Measurements from ENCODE around the gene BMPER. TPM values are rescaled to one million over a fixed set of nuclear protein-coding genes. Genes with fewer than 3 reads are reported as not detected.

The BMPER gene
- polyA plus RNA-seq, 1 donor from 2014 or later: not detected

GRCh38 chr7:33923440-33924229 lies 18.3 kb downstream of the BMPER start:
- Mint-ChIP-seq H3K27me3 (peaks cover 9% of the 10 kb centered on the region), H3K36me3 (no peaks in the 10 kb centered on the region), H3K4me1 (no peaks in the 10 kb centered on the region), H3K9me3 (no peaks in the 10 kb centered on the region), H3K27ac (peak overlapping the region in 1 of 3 donors; percentile 65), H3K4me3 (no peak overlapping the region)

GRCh38 chr7:33926535-33926934 lies 21.2 kb downstream of the BMPER start:
- peaks cover 8% of the 10 kb centered on the region for H3K27me3 Mint-ChIP-seq
- H3K36me3 Mint-ChIP-seq: no peaks in the 10 kb centered on the region
- no peak overlapping the region for H3K27ac Mint-ChIP-seq
- no peaks in the 10 kb centered on the region for H3K4me1 Mint-ChIP-seq
- no peaks in the 10 kb centered on the region for H3K9me3 Mint-ChIP-seq
- no peak overlapping the region for H3K4me3 Mint-ChIP-seq

- Mint-ChIP-seq H3K9me3 (no peaks in the 10 kb centered on the region), H3K27me3 (peaks cover 4% of the 10 kb centered on the region), H3K4me1 (peaks cover 0 to 2% (median 0%) of the 10 kb centered on the region in 3 donors), H3K27ac (no peak overlapping the region), H3K4me3 (no peak overlapping the region), H3K36me3 (no peaks in the 10 kb centered on the region)
Observed at GRCh38 chr7:33928986-33929385, 23.6 kb downstream of the BMPER start.

GRCh38 chr7:33932221-33932620 lies 26.9 kb downstream of the BMPER start:
- H3K27me3 Mint-ChIP-seq: peaks cover 2% of the 10 kb centered on the region
- H3K27ac Mint-ChIP-seq: no peak overlapping the region
- no peaks in the 10 kb centered on the region for H3K9me3 Mint-ChIP-seq
- no peaks in the 10 kb centered on the region for H3K36me3 Mint-ChIP-seq
- H3K4me3 Mint-ChIP-seq: no peak overlapping the region
- H3K4me1 Mint-ChIP-seq: peaks cover 0 to 2% (median 0%) of the 10 kb centered on the region in 3 donors

- Mint-ChIP-seq H3K36me3 (no peaks in the 10 kb centered on the region), H3K4me3 (peak overlapping the region in 1 of 4 donors; percentile 27), H3K4me1 (peaks cover 0 to 2% (median 2%) of the 10 kb centered on the region in 3 donors), H3K27ac (no peak overlapping the region), H3K9me3 (no peaks in the 10 kb centered on the region), H3K27me3 (peaks cover 4% of the 10 kb centered on the region)
Observed at GRCh38 chr7:33932832-33933468, 27.6 kb downstream of the BMPER start.

- H3K36me3 Mint-ChIP-seq: no peaks in the 10 kb centered on the region
- H3K27me3 Mint-ChIP-seq: peaks cover 6% of the 10 kb centered on the region
- H3K9me3 Mint-ChIP-seq: no peaks in the 10 kb centered on the region
- no peak overlapping the region for H3K4me3 Mint-ChIP-seq
- H3K4me1 Mint-ChIP-seq: peaks cover 0 to 2% (median 2%) of the 10 kb centered on the region in 3 donors
- peak overlapping the region in 1 of 3 donors; percentile 69 for H3K27ac Mint-ChIP-seq
Observed at GRCh38 chr7:33933611-33934281, 28.4 kb downstream of the BMPER start.

GRCh38 chr7:33934391-33934790 lies 29.1 kb downstream of the BMPER start:
- Mint-ChIP-seq H3K27ac (no peak overlapping the region), H3K27me3 (peaks cover 8% of the 10 kb centered on the region), H3K4me1 (peaks cover 0 to 2% (median 2%) of the 10 kb centered on the region in 3 donors), H3K4me3 (no peak overlapping the region), H3K9me3 (no peaks in the 10 kb centered on the region), H3K36me3 (no peaks in the 10 kb centered on the region)

- H3K4me1 Mint-ChIP-seq: peaks cover 0 to 5% (median 2%) of the 10 kb centered on the region in 3 donors
- no peaks in the 10 kb centered on the region for H3K36me3 Mint-ChIP-seq
- no peak overlapping the region for H3K4me3 Mint-ChIP-seq
- H3K27ac Mint-ChIP-seq: no peak overlapping the region
- H3K27me3 Mint-ChIP-seq: peaks cover 8% of the 10 kb centered on the region
- no peaks in the 10 kb centered on the region for H3K9me3 Mint-ChIP-seq
Observed at GRCh38 chr7:33936503-33936902, 31.2 kb downstream of the BMPER start.

GRCh38 chr7:33937871-33938270 lies 32.5 kb downstream of the BMPER start:
- Mint-ChIP-seq H3K9me3 (no peaks in the 10 kb centered on the region), H3K27ac (no peak overlapping the region), H3K4me3 (no peak overlapping the region), H3K27me3 (peaks cover 8% of the 10 kb centered on the region), H3K4me1 (peaks cover 0 to 5% (median 0%) of the 10 kb centered on the region in 3 donors), H3K36me3 (no peaks in the 10 kb centered on the region)

- Mint-ChIP-seq H3K9me3 (no peaks in the 10 kb centered on the region), H3K4me3 (no peak overlapping the region), H3K4me1 (peaks cover 0 to 5% (median 0%) of the 10 kb centered on the region in 3 donors), H3K36me3 (no peaks in the 10 kb centered on the region), H3K27ac (no peak overlapping the region), H3K27me3 (peaks cover 8% of the 10 kb centered on the region)
Observed at GRCh38 chr7:33939121-33939520, 33.8 kb downstream of the BMPER start.

GRCh38 chr7:33940503-33940902 lies 35.2 kb downstream of the BMPER start:
- H3K27ac Mint-ChIP-seq: no peak overlapping the region
- peaks cover 0 to 5% (median 0%) of the 10 kb centered on the region in 3 donors for H3K4me1 Mint-ChIP-seq
- H3K9me3 Mint-ChIP-seq: no peaks in the 10 kb centered on the region
- peaks cover 8% of the 10 kb centered on the region for H3K27me3 Mint-ChIP-seq
- no peaks in the 10 kb centered on the region for H3K36me3 Mint-ChIP-seq
- no peak overlapping the region for H3K4me3 Mint-ChIP-seq

- Mint-ChIP-seq H3K27me3 (peaks cover 8% of the 10 kb centered on the region), H3K27ac (no peak overlapping the region), H3K4me3 (no peak overlapping the region), H3K4me1 (peaks cover 0 to 5% (median 0%) of the 10 kb centered on the region in 3 donors), H3K36me3 (no peaks in the 10 kb centered on the region), H3K9me3 (peaks cover 0 to 1% (median 0%) of the 10 kb centered on the region in 3 donors)
Observed at GRCh38 chr7:33941418-33941817, 36.1 kb downstream of the BMPER start.

- H3K36me3 Mint-ChIP-seq: no peaks in the 10 kb centered on the region
- H3K4me1 Mint-ChIP-seq: peaks cover 0 to 2% (median 0%) of the 10 kb centered on the region in 3 donors
- H3K4me3 Mint-ChIP-seq: no peak overlapping the region
- H3K9me3 Mint-ChIP-seq: peaks cover 0 to 3% (median 0%) of the 10 kb centered on the region in 3 donors
- no peak overlapping the region for H3K27ac Mint-ChIP-seq
- H3K27me3 Mint-ChIP-seq: no peaks in the 10 kb centered on the region
Observed at GRCh38 chr7:33946094-33946699, 40.9 kb downstream of the BMPER start.

- Mint-ChIP-seq H3K4me1 (peaks cover 0 to 2% (median 0%) of the 10 kb centered on the region in 3 donors), H3K27ac (no peak overlapping the region), H3K36me3 (no peaks in the 10 kb centered on the region), H3K4me3 (no peak overlapping the region), H3K27me3 (no peaks in the 10 kb centered on the region), H3K9me3 (peaks cover 0 to 3% (median 0%) of the 10 kb centered on the region in 3 donors)
Observed at GRCh38 chr7:33950047-33950714, 44.8 kb downstream of the BMPER start.
